DOHH2 (cell line): ENCODE results near the gene AP2A1.

Experiments
- H3F3A ChIP-seq: fragments of 200-600 bp; sonication (generic), shearing (Covaris generic); 2 replicates; pipeline ENCODE4 v1.6.0; 2016; ENCODE audit warnings: antibody characterized with exemption, mild to moderate bottlenecking; ENCODE audit not compliant: control insufficient read depth, insufficient read depth
- H3K27ac ChIP-seq: fragments of 200-600 bp; sonication (generic); 2 replicates; pipeline ENCODE4 v1.5.1; 2014; ENCODE audit warnings: low read depth, mild to moderate bottlenecking, low read length, moderate library complexity
- H3K27me3 ChIP-seq: fragments of 200-600 bp; sonication (generic); 2 replicates; pipeline ENCODE4 v1.6.1; 2014; ENCODE audit warnings: mild to moderate bottlenecking, low read length, mixed read lengths; ENCODE audit not compliant: control insufficient read depth
- H3K36me3 ChIP-seq: fragments of 200-600 bp; sonication (generic); 2 replicates; pipeline ENCODE4 v1.6.1; 2014; ENCODE audit warnings: mild to moderate bottlenecking, low read length, moderate library complexity, mixed read lengths; ENCODE audit not compliant: control insufficient read depth
- H3K4me1 ChIP-seq: fragments of 200-600 bp; sonication (generic); 2 replicates; pipeline ENCODE4 v1.6.1; 2014; ENCODE audit warnings: mild to moderate bottlenecking, low read length, mixed read lengths; ENCODE audit not compliant: control insufficient read depth
- H3K4me2 ChIP-seq: fragments of 200-600 bp; sonication (generic); 2 replicates; pipeline ENCODE4 v1.6.0; 2014; ENCODE audit warnings: mild to moderate bottlenecking, low read length, moderate library complexity
- H3K4me3 ChIP-seq: fragments of 200-600 bp; sonication (generic); 2 replicates; pipeline ENCODE4 v1.5.1; 2014; ENCODE audit warnings: mild to moderate bottlenecking, low read length, mixed read lengths
- H3K79me2 ChIP-seq: fragments of 200-600 bp; sonication (generic); 2 replicates; pipeline ENCODE4 v1.6.1; 2014; ENCODE audit warnings: mild to moderate bottlenecking, low read length, mixed read lengths; ENCODE audit not compliant: control insufficient read depth
- H3K9me2 ChIP-seq: fragments of 200-600 bp; sonication (generic); replicated peaks from 2 replicates; pipeline ENCODE4 v1.6.1; 2014; ENCODE audit warnings: mild to moderate bottlenecking, low read length, mixed read lengths; ENCODE audit not compliant: control insufficient read depth
- H3K9me3 ChIP-seq: fragments of 200-600 bp; sonication (generic); 2 replicates; pipeline ENCODE4 v1.6.1; 2014; ENCODE audit warnings: antibody characterized with exemption, low read length, mixed read lengths; ENCODE audit not compliant: control insufficient read depth, insufficient read depth
- H4K20me1 ChIP-seq: fragments of 200-600 bp; sonication (generic); 2 replicates; pipeline ENCODE4 v1.6.0; 2014; ENCODE audit warnings: low read depth, mild to moderate bottlenecking, antibody characterized with exemption, low read length, moderate library complexity; ENCODE audit not compliant: control insufficient read depth, insufficient read depth
- EZH2phosphoT487 ChIP-seq: fragments of 200-600 bp; sonication (generic); IDR thresholded peaks from 2 replicates; pipeline ENCODE4 v1.6.1; 2017; ENCODE audit warnings: borderline replicate concordance, mild to moderate bottlenecking, antibody characterized with exemption, low read length, moderate library complexity, mixed read lengths
- TF ChIP-seq, protein P1 (sequence below): fragments of 200-600 bp; sonication (generic); IDR thresholded peaks from one replicate; pipeline ENCODE4 v1.5.1; 2014; ENCODE audit warnings: antibody characterized with exemption, mild to moderate bottlenecking, low read depth, low read length; ENCODE audit not compliant: poor library complexity, severe bottlenecking

The AP2A1 gene

DNA sequence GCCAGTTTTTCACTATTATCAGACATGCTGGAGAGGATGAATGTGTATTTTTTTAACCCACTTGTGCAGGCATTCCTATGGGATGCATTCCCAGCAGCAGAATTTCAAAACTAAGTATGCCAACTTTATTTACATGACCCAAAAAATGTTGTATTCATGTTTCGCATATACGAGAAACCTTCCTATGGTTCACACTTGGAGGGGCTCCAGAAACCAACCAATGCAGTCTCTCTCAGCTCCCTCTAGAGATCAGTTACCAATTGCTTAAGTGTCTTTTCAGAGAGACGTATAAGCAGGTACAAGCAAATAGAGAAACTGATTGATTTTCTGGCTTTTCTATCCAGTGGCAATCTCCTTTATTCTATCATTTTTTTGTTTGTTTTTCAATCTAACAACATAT, 78.6 kb downstream of the AP2A1 start:
- Histone ChIP-seq H3K36me3 (peaks cover 10% of the 10 kb centered on the region), H3F3A (peaks cover 32% of the 10 kb centered on the region), H3K79me2 (no peaks in the 10 kb centered on the region), H4K20me1 (no peaks in the 10 kb centered on the region), H3K9me3 (no peaks in the 10 kb centered on the region), H3K4me2 (no peak overlapping the region), H3K27me3 (no peaks in the 10 kb centered on the region), H3K4me3 (no peak overlapping the region), H3K9me2 (no peaks in the 10 kb centered on the region), H3K4me1 (peaks cover 60% of the 10 kb centered on the region), H3K27ac (no peak overlapping the region; the same call in 1 of the 2 replicates)
- TF ChIP-seq, protein P1, sequence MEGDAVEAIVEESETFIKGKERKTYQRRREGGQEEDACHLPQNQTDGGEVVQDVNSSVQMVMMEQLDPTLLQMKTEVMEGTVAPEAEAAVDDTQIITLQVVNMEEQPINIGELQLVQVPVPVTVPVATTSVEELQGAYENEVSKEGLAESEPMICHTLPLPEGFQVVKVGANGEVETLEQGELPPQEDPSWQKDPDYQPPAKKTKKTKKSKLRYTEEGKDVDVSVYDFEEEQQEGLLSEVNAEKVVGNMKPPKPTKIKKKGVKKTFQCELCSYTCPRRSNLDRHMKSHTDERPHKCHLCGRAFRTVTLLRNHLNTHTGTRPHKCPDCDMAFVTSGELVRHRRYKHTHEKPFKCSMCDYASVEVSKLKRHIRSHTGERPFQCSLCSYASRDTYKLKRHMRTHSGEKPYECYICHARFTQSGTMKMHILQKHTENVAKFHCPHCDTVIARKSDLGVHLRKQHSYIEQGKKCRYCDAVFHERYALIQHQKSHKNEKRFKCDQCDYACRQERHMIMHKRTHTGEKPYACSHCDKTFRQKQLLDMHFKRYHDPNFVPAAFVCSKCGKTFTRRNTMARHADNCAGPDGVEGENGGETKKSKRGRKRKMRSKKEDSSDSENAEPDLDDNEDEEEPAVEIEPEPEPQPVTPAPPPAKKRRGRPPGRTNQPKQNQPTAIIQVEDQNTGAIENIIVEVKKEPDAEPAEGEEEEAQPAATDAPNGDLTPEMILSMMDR, result no peak
- TF ChIP-seq EZH2phosphoT487, result no peak

DNA sequence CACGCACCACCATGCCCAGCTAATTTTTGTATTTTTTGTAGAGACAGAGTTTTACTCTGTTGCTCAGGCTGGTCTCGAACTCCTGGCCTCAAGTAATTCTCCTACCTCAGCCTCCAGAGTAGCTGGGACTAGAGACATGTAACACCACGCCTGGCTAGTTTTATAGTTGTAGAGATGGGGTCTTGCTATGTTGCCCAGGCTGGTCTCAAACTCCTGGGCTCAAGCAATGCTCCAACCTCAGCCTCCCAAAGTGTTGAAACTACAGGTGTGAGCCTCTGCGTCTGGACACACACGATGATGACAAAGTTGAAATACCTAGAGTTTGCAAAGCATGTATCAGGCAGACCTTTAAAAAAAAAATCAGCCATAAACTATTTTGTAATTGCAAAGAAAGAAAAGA, 79.6 kb downstream of the AP2A1 start:
- H3K79me2 ChIP-seq, result no peaks in the 10 kb centered on the region
- H3K9me3 ChIP-seq, result no peaks in the 10 kb centered on the region
- no peak overlapping the region for H3K4me3 ChIP-seq
- H3K27ac ChIP-seq, result no peak overlapping the region
- no peaks in the 10 kb centered on the region for H4K20me1 ChIP-seq
- no peaks in the 10 kb centered on the region for H3K9me2 ChIP-seq
- no peak for TF ChIP-seq EZH2phosphoT487
- TF ChIP-seq, protein P1, result no peak
- H3K27me3 ChIP-seq, result no peaks in the 10 kb centered on the region
- peaks cover 60% of the 10 kb centered on the region for H3K4me1 ChIP-seq
- H3F3A ChIP-seq, result peaks cover 28% of the 10 kb centered on the region
- no peak overlapping the region for H3K4me2 ChIP-seq
- 0 out of 2 replicates have a peak, but pooled peaks cover 3% of the 10 kb centered on the region for H3K36me3 ChIP-seq

DNA sequence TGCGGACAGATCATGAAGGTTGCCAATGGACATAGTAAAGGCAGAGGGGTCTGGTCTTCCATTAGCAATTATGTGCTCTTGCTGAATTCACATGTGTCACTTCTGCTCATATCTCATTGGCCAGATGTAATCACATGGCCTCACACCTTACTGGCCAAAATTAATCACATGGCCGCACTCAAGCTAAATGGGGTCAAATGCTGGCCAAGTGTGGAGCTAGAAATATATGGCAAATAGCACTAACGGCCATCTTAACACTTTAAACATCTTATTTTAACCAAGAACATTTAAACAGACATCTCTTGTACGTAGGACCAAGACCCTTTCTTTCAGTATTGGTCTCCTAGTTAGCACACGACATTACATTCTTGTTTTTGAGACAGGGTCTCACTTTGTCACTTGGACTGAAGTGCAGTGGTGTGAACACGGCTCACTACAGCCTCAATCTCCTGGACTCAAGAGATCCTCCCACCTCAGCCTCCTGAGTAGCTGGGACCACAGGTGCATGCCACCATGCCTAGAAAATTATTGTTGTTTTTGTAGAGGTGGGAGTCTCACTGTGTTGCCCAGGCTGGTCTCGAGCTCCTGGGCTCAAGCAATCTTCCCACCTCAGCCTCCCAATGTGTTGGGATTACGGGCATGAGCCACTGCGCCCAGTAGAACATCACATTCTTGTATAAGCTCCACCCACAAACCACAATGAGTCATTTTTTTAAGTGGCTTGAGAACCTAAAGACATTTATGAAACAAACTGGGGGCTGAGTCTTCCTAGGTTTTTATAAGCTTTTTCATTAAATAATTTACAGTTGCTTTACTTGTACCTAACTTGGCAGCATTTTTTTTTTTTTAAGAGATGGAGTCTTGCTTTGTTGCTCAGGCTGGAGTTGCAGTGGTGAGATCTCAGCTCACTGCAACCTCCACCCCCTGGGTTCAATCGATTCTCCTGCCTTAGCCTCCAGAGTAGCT, 81.2 kb downstream of the AP2A1 start:
- Histone ChIP-seq H3F3A (peaks cover 23% of the 10 kb centered on the region), H3K27ac (no peak overlapping the region), H3K79me2 (peaks cover 14% of the 10 kb centered on the region), H3K4me3 (no peak overlapping the region), H3K9me2 (no peaks in the 10 kb centered on the region), H4K20me1 (peaks cover 11% of the 10 kb centered on the region; the same call in 1 of the 2 replicates), H3K36me3 (peaks cover 11% of the 10 kb centered on the region), H3K27me3 (no peaks in the 10 kb centered on the region; the same call in 1 of the 2 replicates), H3K4me1 (peaks cover 59% of the 10 kb centered on the region), H3K4me2 (peak overlapping the region; percentile 16), H3K9me3 (no peaks in the 10 kb centered on the region)
- TF ChIP-seq, protein P1, result no peak
- no peak for TF ChIP-seq EZH2phosphoT487
